Mesothelial cell of epicardium (in vitro differentiated cells): Measurements from ENCODE around the gene LRPPRC. TPM values are rescaled to one million over a fixed set of nuclear protein-coding genes. Genes with fewer than 3 reads are reported as not detected.
A peak's percentile ranks its signal among the peaks of the same experiment; 100 is the strongest.
"Not testable (repeated sequence)": the region's sequence is repeated elsewhere in the genome, so short reads cannot be mapped to it uniquely, and the experiment has no call there.

Experiments
- DNase-seq, 2 experiments: peaks; one replicate each; pipeline ENCODE4 v3.0.0; 2021; ENCODE audit warnings: low spot score in 2 of 2; ENCODE audit not compliant: unreplicated experiment in 2 of 2
- H3K27ac Mint-ChIP-seq: 2 replicates; pipeline ENCODE4 v1.8.0; 2021; ENCODE audit warnings: mixed read lengths
- H3K27me3 Mint-ChIP-seq: 2 replicates; pipeline ENCODE4 v1.8.0; 2021; ENCODE audit warnings: low read depth, mixed read lengths
- H3K36me3 Mint-ChIP-seq: 2 replicates; pipeline ENCODE4 v1.8.0; 2021; ENCODE audit warnings: mixed read lengths
- H3K4me1 Mint-ChIP-seq: 2 replicates; pipeline ENCODE4 v1.8.0; 2021; ENCODE audit warnings: mixed read lengths
- H3K4me3 Mint-ChIP-seq: 2 replicates; pipeline ENCODE4 v1.8.0; 2021; ENCODE audit warnings: mild to moderate bottlenecking, moderate library complexity, mixed read lengths
- H3K9me3 Mint-ChIP-seq: 2 replicates; pipeline ENCODE4 v1.8.0; 2021; ENCODE audit warnings: mixed read lengths
- CTCF ChIP-seq: fragments of 200-600 bp; sonication (generic); IDR thresholded peaks from one replicate; pipeline ENCODE4 v1.5.0; 2021; ENCODE audit warnings: antibody characterized with exemption; ENCODE audit not compliant: unreplicated experiment
- total RNA-seq: library from RNA; stranded (reverse); gene quantifications from 3 replicates; pipeline ENCODE4 v1.2.1, GENCODE V29; 2021

Gene LRPPRC
- total RNA-seq, 1 donor from 2014 or later: 99.9 TPM

- peaks cover 19% of the 10 kb centered on the region for H3K36me3 Mint-ChIP-seq
- H3K4me1 Mint-ChIP-seq: no peaks in the 10 kb centered on the region
- H3K27ac Mint-ChIP-seq: no peak overlapping the region
- H3K27me3 Mint-ChIP-seq: no peaks in the 10 kb centered on the region
- no peaks in the 10 kb centered on the region for H3K9me3 Mint-ChIP-seq
- no peak overlapping the region for H3K4me3 Mint-ChIP-seq
- no peak for TF ChIP-seq CTCF
- no peak for DNase-seq
These were observed 64.5 kb downstream of the LRPPRC start for GRCh38 chr2:43931293-43931692.

- Mint-ChIP-seq H3K27ac (no peak overlapping the region), H3K4me1 (no peaks in the 10 kb centered on the region), H3K9me3 (no peaks in the 10 kb centered on the region), H3K27me3 (no peaks in the 10 kb centered on the region), H3K36me3 (peaks cover 33% of the 10 kb centered on the region), H3K4me3 (no peak overlapping the region)
- DNase-seq: no peak
- no peak for TF ChIP-seq CTCF
These were observed 68.3 kb downstream of the LRPPRC start for GRCh38 chr2:43927442-43927841.

- Mint-ChIP-seq H3K9me3 (no peaks in the 10 kb centered on the region), H3K27me3 (no peaks in the 10 kb centered on the region)
These were observed 70.4 kb downstream of the LRPPRC start for GRCh38 chr2:43925431-43925830.

GRCh38 chr2:43924463-43924862 lies 71.3 kb downstream of the LRPPRC start:
- H3K4me1 Mint-ChIP-seq: no peaks in the 10 kb centered on the region
- H3K36me3 Mint-ChIP-seq: peaks cover 23% of the 10 kb centered on the region
- no peaks in the 10 kb centered on the region for H3K27me3 Mint-ChIP-seq
- no peak for TF ChIP-seq CTCF
- DNase-seq: no peak
- no peak overlapping the region for H3K27ac Mint-ChIP-seq
- no peaks in the 10 kb centered on the region for H3K9me3 Mint-ChIP-seq
- no peak overlapping the region for H3K4me3 Mint-ChIP-seq

More at GRCh38 chr2:43925431-43925830, 70.4 kb downstream of the LRPPRC start:
- H3K4me1 Mint-ChIP-seq: no peaks in the 10 kb centered on the region
- peaks cover 23% of the 10 kb centered on the region for H3K36me3 Mint-ChIP-seq
- no peak overlapping the region for H3K4me3 Mint-ChIP-seq
- H3K27ac Mint-ChIP-seq: no peak overlapping the region
- no peak for TF ChIP-seq CTCF
- no peak for DNase-seq

GRCh38 chr2:43911136-43911790 lies 84.5 kb downstream of the LRPPRC start:
- peaks cover 32% of the 10 kb centered on the region for H3K36me3 Mint-ChIP-seq
- H3K27me3 Mint-ChIP-seq: not testable (repeated sequence)

GRCh38 chr2:43906448-43907109 lies 89.2 kb downstream of the LRPPRC start:
- Mint-ChIP-seq H3K4me1 (no peaks in the 10 kb centered on the region), H3K36me3 (peaks cover 37% of the 10 kb centered on the region), H3K4me3 (no peak overlapping the region), H3K9me3 (no peaks in the 10 kb centered on the region), H3K27ac (peak overlapping the region; percentile 7), H3K27me3 (no peaks in the 10 kb centered on the region)
- DNase-seq: no peak
- TF ChIP-seq CTCF: no peak

More at GRCh38 chr2:43911136-43911790, 84.5 kb downstream of the LRPPRC start:
- not testable (repeated sequence) for H3K9me3 Mint-ChIP-seq, H3K4me3 Mint-ChIP-seq, H3K27ac Mint-ChIP-seq, H3K4me1 Mint-ChIP-seq, DNase-seq
